Adipose tissue (tissue), 3 donors: ENCODE measurements around the gene TRAPPC11. TPM values are rescaled to one million over a fixed set of nuclear protein-coding genes. Genes with fewer than 3 reads are reported as not detected.

Source experiments
- H3K27ac ChIP-seq: one replicate; pipeline ENCODE4 v1.5.1; 2013; ENCODE audit warnings: low read depth, low read length
- WGBS, 3 donors: extraction: QIAGEN DNeasy Blood & Tissue Kit; methylation state at CpG; one replicate each; pipeline ENCODE4 v1.1.7; 2013; 5-methylcytosine and 5-hydroxymethylcytosine counted together
- polyA plus RNA-seq, 3 donors: library from polyadenylated mRNA; stranded (reverse); fragments of 200-250 nt; gene quantifications; one replicate each; pipeline ENCODE4 v1.2.3, GENCODE V29; 2013
- donor health status: healthy with polysubstance abuse.
- donor health status: Bipolar disorder and iron deficiency.
- donor health status: healthy.

TRAPPC11 gene
- polyA plus RNA-seq, 3 donors = 8.6 to 13.8 (median 10.3) TPM

GRCh38 chr4:183635741-183636140 lies 23.4 kb upstream of the TRAPPC11 start:
- WGBS, 3 donors = 66 to 86% (median 76%) methylated on average over 5 of the region's 5 CpGs
- no peak overlapping the region for H3K27ac ChIP-seq

GRCh38 chr4:183636503-183636902 lies 22.6 kb upstream of the TRAPPC11 start:
- H3K27ac ChIP-seq = no peak overlapping the region
- 35 to 94% (median 87%) methylated on average over 8 of the region's 8 CpGs for WGBS, 3 donors

GRCh38 chr4:183636923-183637322 lies 22.2 kb upstream of the TRAPPC11 start:
- H3K27ac ChIP-seq = no peak overlapping the region
- WGBS, 3 donors = 20 to 71% (median 63%) methylated on average over 5 of the region's 5 CpGs

- WGBS, 3 donors = 22 to 88% (median 82%) methylated on average over 3 of the region's 3 CpGs
- H3K27ac ChIP-seq = no peak overlapping the region
These were observed 21.6 kb upstream of the TRAPPC11 start for GRCh38 chr4:183637461-183637860.

GRCh38 chr4:183638436-183638835 lies 20.7 kb upstream of the TRAPPC11 start:
- no peak overlapping the region for H3K27ac ChIP-seq
- 87 to 96% (median 94%) methylated on average over 5 of the region's 5 CpGs for WGBS, 3 donors

- 78 to 92% (median 80%) methylated on average over 3 of the region's 3 CpGs for WGBS, 3 donors
- no peak overlapping the region for H3K27ac ChIP-seq
These were observed 19.8 kb upstream of the TRAPPC11 start for GRCh38 chr4:183639291-183639690.

- H3K27ac ChIP-seq = no peak overlapping the region
- 91 to 94% (median 92%) methylated on average over 7 of the region's 7 CpGs for WGBS, 3 donors
These were observed 13.8 kb upstream of the TRAPPC11 start for GRCh38 chr4:183645326-183645725.

GRCh38 chr4:183657564-183657963 lies 1.5 kb upstream of the TRAPPC11 start:
- no peak overlapping the region for H3K27ac ChIP-seq
- 51 to 72% (median 70%) methylated on average over 3 of the region's 3 CpGs for WGBS, 3 donors

GRCh38 chr4:183658362-183659028 lies 598 bp upstream of the TRAPPC11 start:
- H3K27ac ChIP-seq = no peak overlapping the region
- 0 to 1% (median 0%) methylated on average over 30 to 38 of the region's 39 CpGs for WGBS, 3 donors

GRCh38 chr4:183659872-183660242 lies 764 bp downstream of the TRAPPC11 start:
- WGBS, 3 donors = 3 to 7% (median 4%) methylated on average over 10 of the region's 10 CpGs
- H3K27ac ChIP-seq = no peak overlapping the region

GRCh38 chr4:183666088-183666487 lies 7.0 kb downstream of the TRAPPC11 start:
- H3K27ac ChIP-seq = no peak overlapping the region
- WGBS, 3 donors = 96 to 100% (median 100%) methylated on average over 1 of the region's 1 CpG

- 58 to 85% (median 76%) methylated on average over 3 of the region's 3 CpGs for WGBS, 3 donors
- H3K27ac ChIP-seq = no peak overlapping the region
These were observed 11.2 kb downstream of the TRAPPC11 start for GRCh38 chr4:183670251-183670650.

GRCh38 chr4:183670960-183671555 lies 12.0 kb downstream of the TRAPPC11 start:
- H3K27ac ChIP-seq = no peak overlapping the region
- WGBS, 3 donors = 88 to 92% (median 90%) methylated on average over 12 of the region's 12 CpGs

GRCh38 chr4:183674153-183674552 lies 15.1 kb downstream of the TRAPPC11 start:
- no peak overlapping the region for H3K27ac ChIP-seq
- WGBS, 3 donors = 69 to 86% (median 73%) methylated on average over 3 of the region's 3 CpGs

- no peak overlapping the region for H3K27ac ChIP-seq
- WGBS, 3 donors = 79 to 91% (median 88%) methylated on average over 4 of the region's 4 CpGs
These were observed 16.5 kb downstream of the TRAPPC11 start for GRCh38 chr4:183675625-183676024.

- 84 to 91% (median 89%) methylated on average over 4 of the region's 4 CpGs for WGBS, 3 donors
- H3K27ac ChIP-seq = no peak overlapping the region
These were observed 22.0 kb downstream of the TRAPPC11 start for GRCh38 chr4:183681119-183681518.

GRCh38 chr4:183686461-183686860 lies 27.4 kb downstream of the TRAPPC11 start:
- WGBS, 3 donors = 80 to 88% (median 87%) methylated on average over 2 of the region's 2 CpGs
- H3K27ac ChIP-seq = no peak overlapping the region

- H3K27ac ChIP-seq = no peak overlapping the region
- WGBS, 3 donors = 52 to 83% (median 83%) methylated on average over 6 of the region's 6 CpGs
These were observed 29.1 kb downstream of the TRAPPC11 start for GRCh38 chr4:183688216-183688615.

GRCh38 chr4:183691006-183691405 lies 31.9 kb downstream of the TRAPPC11 start:
- no peak overlapping the region for H3K27ac ChIP-seq

- no peak overlapping the region for H3K27ac ChIP-seq
These were observed 32.8 kb downstream of the TRAPPC11 start for GRCh38 chr4:183691897-183692296.
